Amniotic epithelial cell (primary cell): ENCODE results near the gene FKBP6.
"Not testable (repeated sequence)": the region's sequence is repeated elsewhere in the genome, so short reads cannot be mapped to it uniquely, and the experiment has no call there.

Experiments
- DNase-seq: peaks from one replicate; pipeline ENCODE4 v3.0.0-alpha.2; 2010; ENCODE audit warnings: low read depth

FKBP6 gene

DNA sequence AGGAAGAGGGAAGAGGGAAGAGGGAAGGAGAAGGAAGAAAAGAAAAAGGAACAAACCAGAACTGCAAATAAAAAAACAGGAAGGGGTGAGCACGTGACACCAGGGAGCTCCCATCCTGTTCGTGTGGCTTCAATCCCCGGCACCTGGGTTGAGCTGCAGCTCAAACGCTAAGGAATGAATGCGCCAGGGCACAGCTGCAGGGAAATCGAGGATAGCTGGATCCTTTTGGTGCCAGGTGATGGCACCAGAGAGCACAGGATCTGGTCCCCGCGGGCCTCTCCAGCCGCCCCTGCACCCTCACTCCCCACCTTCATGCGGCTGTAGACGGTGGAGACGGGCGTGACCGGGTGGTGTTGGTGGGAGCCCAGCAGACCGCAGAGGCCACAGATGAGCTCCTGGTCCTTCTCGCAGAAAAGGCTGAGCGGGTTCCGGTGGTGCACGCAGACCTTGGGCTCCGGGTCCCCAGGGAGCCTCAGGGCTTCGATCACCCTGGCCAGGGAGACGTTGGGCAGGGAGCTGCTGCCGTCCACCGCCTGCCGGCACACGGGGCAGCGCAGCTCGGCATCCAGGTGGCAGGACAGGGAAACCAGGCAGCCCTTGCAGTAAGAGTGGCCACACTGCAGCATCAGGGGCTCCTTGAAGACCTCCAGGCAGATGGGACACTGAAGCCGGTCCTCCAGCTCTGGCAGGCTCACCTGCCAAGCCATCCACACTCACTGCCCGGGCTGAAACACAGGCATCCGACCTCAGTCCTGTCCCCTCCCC, 3.7 kb upstream of the FKBP6 start:
- DNase-seq = peak; percentile 43

- not testable (repeated sequence) for DNase-seq
These were observed 2.5 kb upstream of the FKBP6 start for GRCh38 chr7:73325424-73325823.

DNA sequence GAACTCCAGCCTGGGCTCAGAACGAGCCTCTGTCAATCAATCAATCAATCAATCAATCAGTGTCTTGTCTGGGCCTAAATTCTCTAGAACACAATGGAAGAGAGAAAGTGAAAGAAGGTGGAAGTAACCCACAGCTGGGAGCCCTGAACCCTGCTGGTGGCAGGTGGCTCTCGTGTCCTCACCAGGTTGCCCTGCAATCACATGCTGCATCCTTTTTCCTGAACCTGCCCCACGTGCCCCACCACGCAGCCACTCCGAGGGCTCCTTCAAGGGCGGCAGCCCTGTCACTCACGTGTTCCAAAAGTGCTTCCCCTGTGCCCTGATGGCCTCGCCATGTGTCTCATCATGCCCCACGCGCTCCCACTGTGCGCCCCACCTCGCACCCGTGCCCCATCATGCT, 512 bp upstream of the FKBP6 start:
- not testable (repeated sequence) for DNase-seq

GRCh38 chr7:73328696-73329095, 735 bp downstream of the FKBP6 start:
- no peak for DNase-seq

DNA sequence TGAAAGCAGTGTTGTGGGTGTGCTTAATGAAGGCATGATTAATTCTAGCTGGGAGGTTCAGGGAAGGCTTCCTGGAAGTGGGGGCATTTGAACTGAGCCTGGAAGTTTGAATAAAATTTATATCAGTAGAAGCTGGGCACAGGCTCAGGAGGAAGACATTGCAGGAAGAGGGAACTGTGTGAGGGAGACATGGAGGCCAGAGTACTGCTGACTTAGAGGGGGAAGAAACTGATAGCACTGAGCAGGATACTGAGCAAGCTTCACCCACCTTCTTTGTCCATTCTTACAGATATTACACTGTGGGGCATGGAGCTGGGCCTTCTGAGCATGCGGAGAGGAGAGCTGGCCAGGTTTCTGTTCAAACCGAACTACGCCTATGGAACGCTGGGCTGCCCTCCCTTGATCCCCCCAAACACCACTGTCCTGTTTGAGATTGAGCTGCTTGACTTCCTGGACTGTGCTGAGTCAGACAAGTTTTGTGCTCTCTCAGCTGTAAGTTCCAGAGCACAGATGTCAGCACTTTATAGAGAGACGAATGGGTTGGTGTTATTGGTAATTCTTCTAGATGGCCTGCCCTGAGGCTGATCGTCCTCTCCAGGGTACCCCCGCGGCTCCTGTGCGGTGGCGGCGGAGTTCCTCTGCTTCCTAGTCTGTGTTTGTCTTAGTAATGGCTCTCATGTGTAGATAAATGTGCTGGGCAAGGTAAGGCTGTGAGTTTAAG, 2.1 kb downstream of the FKBP6 start:
- DNase-seq = peak; percentile 29

DNA sequence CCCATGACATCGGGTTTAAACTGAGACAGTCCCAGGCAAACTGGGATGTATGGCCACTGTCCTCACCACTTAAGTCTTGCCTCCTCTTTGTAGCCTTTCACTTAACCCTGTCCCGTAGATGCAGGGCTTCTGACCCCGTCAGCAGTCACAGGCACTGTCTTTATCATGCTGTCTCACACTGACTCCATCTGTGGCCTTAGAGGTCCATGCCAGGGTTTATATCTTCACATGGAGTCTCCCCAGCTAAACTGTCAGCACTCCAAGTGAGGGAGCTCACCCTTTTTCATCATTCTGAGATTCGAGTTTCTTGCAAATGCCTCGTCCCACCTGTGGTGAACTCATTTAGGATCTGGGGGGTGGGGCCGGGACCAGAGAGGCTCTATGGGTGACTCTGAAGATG, 2.8 kb downstream of the FKBP6 start:
- no peak for DNase-seq

GRCh38 chr7:73332447-73332846, 4.5 kb downstream of the FKBP6 start:
- DNase-seq = no peak

DNA sequence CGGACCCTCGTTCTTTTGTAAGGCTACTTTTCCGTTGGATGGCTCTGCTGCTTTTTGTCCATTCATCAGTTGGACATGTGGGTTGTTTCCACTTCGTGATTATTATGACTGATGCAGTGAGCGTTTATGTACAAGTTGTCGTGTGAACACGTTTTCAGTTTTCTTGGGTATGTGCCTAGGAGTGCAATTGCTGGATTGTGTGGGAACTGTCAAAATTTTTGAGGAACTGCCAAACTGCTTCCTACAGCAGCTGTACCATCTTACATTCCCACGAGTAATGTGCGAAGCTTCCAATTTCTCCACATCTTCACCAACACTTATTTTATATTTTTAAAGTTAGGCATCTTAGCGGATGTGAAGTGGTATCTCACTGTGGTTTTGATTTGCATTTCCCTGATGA, 10.4 kb downstream of the FKBP6 start:
- DNase-seq = peak; percentile 6

GRCh38 chr7:73340514-73340913, 12.6 kb downstream of the FKBP6 start:
- no peak for DNase-seq

DNA sequence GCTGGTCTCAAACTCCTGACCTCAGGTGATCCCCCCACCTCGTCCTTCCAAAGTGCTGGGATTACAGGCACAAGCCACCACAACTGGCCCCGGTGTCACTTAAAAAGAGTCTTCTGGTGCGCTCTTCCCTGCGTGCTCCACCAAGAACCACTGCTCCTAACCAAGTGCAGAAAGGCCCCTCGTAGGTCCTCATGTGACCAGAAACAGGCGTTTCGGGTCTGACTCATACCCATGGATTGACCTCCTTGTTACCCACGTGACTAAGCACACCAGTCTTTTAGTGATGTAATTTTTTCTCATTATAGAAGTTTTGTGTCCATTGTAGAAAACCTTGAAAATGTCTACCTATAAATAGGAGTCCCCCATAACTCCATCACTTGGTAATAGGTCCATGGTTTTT, 13.9 kb downstream of the FKBP6 start:
- DNase-seq = peak; percentile 85

DNA sequence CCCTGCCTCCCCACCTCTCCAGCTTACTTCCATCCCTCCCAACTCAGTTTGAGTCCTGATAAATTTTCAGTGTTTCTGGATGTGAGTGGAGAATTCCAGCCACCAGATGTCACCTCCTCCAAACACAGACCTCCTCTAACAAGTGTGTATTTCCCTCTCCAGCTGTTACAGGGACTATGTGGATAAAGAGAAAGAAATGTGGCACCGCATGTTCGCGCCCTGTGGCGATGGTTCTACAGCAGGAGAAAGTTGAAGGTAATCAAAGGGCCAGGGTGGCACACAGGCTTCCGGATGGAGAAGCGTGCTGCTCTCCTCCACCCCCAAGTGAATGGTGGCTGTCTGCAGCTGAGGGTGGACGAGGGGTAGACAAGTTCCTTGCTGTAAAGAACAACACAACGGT, 14.7 kb downstream of the FKBP6 start:
- DNase-seq = peak; percentile 42

- no peak for DNase-seq
These were observed 15.9 kb downstream of the FKBP6 start for GRCh38 chr7:73343671-73344380.

GRCh38 chr7:73345538-73345937, 17.6 kb downstream of the FKBP6 start:
- no peak for DNase-seq

DNA sequence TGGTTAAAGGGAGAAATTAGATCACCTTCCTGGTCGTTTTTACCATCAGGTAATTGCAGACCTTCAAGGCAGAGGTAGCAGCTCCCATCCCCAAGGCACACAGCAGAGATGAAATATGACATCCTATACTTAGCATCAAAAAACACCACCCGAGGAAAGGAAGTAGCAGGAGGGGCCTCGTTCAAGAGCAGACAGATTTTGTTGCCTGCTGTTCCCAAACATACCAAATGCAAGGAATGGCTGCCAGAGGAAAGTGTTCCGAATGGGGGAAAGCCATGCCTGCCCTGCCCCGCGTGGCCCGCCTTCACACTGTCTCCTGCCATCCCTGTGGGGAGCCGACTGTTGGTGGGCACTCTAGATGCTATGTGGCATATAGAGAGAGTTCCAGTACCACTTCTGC, 18.0 kb downstream of the FKBP6 start:
- no peak for DNase-seq

- no peak for DNase-seq
These were observed 21.8 kb downstream of the FKBP6 start for GRCh38 chr7:73349763-73350162.

GRCh38 chr7:73350306-73351068, 22.5 kb downstream of the FKBP6 start:
- no peak for DNase-seq

DNA sequence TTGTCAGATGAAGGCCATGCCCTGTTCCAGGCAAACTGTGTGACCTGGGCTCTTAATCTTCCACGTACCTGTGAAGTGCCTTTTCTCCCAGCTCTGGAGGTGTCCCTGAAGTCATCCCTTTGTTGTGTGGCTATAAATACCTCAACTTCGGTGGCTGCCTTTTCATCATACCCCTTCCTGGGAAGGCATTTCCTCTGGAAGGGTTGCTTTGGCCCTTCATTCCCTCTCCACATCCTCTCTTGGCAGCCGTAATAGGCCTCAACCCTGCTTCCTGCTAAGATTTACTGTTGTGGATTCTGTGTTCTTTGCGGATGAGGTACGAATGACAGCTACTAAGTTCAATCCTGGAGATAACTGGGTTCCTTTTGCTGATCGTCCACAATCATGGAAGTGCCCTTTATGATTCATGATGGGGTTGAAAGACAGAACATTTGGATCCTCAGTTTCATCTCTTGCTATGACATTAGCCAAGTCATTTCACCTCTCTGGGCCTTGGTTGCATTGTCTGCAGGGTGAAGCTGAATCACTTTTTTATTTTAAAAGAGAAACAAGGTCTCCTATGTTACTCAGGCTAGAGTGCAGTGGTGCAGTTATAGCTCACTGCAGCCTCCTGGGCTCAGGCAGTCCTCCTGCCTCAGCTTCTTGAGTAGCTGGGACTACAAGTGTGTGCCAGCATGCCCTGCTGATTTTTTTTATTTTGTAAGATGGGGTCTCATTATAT, 23.6 kb downstream of the FKBP6 start:
- no peak for DNase-seq

DNA sequence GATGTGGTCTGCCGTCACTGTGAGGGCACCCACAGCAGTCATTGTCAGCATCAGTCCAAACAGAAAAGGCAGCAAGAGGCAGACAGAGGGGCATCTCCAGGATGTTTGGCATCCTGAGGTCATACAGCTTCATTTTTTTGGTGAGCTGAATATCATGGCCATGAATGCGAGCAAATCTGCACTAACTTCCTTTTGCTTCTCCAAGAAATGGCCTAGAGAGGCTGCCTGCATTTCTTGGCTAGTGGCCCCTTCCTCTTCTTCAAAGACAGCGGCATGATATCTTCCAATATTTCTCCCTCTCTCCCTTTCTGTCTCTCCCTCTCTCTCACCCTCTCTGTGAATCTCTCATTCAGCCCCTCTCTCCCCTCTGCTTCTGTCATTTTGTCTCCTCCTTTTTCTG, 24.8 kb downstream of the FKBP6 start:
- DNase-seq = no peak

DNA sequence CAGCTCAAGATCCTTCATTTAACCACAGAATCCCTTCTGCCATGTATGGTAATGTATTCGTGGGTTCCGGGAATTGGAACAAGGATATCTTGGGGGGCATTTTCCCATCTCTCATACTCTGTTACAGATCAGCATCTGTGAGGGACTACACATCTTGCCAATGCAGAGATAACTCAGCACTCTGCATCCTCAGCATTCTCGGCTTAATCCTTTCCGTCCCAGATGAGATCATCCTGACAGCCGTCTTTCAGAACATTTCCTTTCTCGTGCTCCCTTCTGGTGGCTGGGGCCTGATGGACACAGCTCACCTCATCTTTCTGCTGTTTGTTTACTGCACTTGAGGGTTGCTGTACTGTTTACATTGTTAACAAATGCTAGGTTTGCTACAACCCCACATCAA, 25.3 kb downstream of the FKBP6 start:
- peak; percentile 62 for DNase-seq

- DNase-seq = no peak
These were observed 26.2 kb downstream of the FKBP6 start for GRCh38 chr7:73354196-73354595.

GRCh38 chr7:73354821-73355220, 26.9 kb downstream of the FKBP6 start:
- no peak for DNase-seq

DNA sequence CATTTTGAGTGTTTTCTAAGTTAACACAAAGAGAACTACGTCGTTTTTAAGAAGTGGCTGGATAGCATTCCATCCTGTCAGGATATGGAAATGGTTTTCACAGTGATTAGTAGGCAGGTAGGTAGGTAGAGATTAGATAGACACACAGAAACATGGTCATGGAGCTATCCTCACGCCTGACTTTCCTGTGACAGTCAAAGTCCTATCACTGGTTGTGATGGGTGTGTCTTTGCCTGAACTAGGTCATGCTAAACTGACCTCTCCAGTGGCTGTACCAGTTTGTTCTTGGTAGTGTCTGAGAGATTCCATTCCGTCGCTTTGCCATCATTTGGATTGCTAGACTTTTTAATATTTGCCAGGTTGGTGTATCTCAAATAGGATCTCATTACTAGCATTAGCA, 28.2 kb downstream of the FKBP6 start:
- DNase-seq = no peak
